Measurements from ENCODE around the gene KCTD17. TPM values are rescaled to one million over a fixed set of nuclear protein-coding genes. Genes with fewer than 3 reads are reported as not detected.

The KCTD17 gene
- polyA plus RNA-seq, 3 donors, result 8.4 to 40.0 (median 9.0) TPM

DNA sequence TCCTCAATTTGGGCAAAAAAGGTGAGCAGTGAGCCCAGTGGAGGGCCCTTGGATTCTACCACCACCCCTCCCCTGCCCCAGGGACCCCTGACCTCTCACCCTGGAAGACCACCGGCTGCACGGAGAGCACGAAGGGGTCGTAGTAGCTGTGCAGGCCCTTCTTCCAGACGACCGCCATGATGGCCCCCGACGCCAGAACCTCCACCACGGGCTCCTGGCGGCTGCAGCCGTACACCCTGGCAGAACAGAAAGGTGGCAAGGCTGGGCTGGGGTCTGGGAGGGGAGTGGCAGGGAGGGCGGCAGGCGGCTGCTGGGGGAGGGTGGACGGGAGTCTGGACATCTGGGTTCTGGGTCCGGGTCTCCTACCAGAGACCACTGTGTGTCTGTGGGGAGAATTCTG, 34.6 kb downstream of the KCTD17 start:
- Histone ChIP-seq H3K79me2 (ENCODE audit: insufficient read depth, low read length) (no peaks in the 10 kb centered on the region), H3K36me3 (replicated peaks in 1 of 2; ENCODE audit: control insufficient read depth in 1 of 2, insufficient read depth in 2 of 2, low read length in 2 of 2) (no peaks in the 10 kb centered on the region), H4K20me1 (ENCODE audit: insufficient read depth, low read length) (no peaks in the 10 kb centered on the region), H3K9me3 (replicated peaks in 1 of 2; ENCODE audit: control insufficient read depth in 1 of 2, insufficient read depth in 1 of 2, low read length in 2 of 2) (no peaks in the 10 kb centered on the region), H3K9ac (ENCODE audit: insufficient read depth, low read length, poor library complexity, severe bottlenecking) (no peak overlapping the region), H3K27ac (ENCODE audit: low read depth in 1 of 2, low read length in 2 of 2) (no peak overlapping the region), H3K4me1 (ENCODE audit: control insufficient read depth in 1 of 2, insufficient read depth in 2 of 2, low read length in 2 of 2) (no peaks in the 10 kb centered on the region), H3K4me2 (replicated peaks; ENCODE audit: extremely low read depth, low read length, poor library complexity, severe bottlenecking) (no peak overlapping the region), H3K4me3 (replicated peaks in 1 of 3; ENCODE audit: low read depth in 2 of 3, low read length in 3 of 3) (no peak overlapping the region), H2AFZ (ENCODE audit: insufficient read depth, low read depth, low read length, poor library complexity, severe bottlenecking) (no peak overlapping the region), H3K27me3 (ENCODE audit: control insufficient read depth in 2 of 2, insufficient read depth in 2 of 2, low read length in 2 of 2) (no peaks in the 10 kb centered on the region)
- H3K4me1 Mint-ChIP-seq, result no peaks in the 10 kb centered on the region
- intact Hi-C loops (cut with micrococcal nuclease), result no loop called here
- no peak overlapping the region for H3K27ac Mint-ChIP-seq
- H3K9me3 Mint-ChIP-seq, result no peaks in the 10 kb centered on the region
- no peak overlapping the region for H3K4me3 Mint-ChIP-seq
- peaks cover 4 to 15% (median 9%) of the 10 kb centered on the region in 3 donors for H3K27me3 Mint-ChIP-seq (ENCODE audit: low read depth in 3 of 3)
- 94% methylated on average over 6 of the region's 15 CpGs for WGBS (ENCODE audit: insufficient coverage)
- DNase-seq, result no peak
- TF ChIP-seq, protein P1, sequence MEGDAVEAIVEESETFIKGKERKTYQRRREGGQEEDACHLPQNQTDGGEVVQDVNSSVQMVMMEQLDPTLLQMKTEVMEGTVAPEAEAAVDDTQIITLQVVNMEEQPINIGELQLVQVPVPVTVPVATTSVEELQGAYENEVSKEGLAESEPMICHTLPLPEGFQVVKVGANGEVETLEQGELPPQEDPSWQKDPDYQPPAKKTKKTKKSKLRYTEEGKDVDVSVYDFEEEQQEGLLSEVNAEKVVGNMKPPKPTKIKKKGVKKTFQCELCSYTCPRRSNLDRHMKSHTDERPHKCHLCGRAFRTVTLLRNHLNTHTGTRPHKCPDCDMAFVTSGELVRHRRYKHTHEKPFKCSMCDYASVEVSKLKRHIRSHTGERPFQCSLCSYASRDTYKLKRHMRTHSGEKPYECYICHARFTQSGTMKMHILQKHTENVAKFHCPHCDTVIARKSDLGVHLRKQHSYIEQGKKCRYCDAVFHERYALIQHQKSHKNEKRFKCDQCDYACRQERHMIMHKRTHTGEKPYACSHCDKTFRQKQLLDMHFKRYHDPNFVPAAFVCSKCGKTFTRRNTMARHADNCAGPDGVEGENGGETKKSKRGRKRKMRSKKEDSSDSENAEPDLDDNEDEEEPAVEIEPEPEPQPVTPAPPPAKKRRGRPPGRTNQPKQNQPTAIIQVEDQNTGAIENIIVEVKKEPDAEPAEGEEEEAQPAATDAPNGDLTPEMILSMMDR (IDR thresholded peaks at IDR 0.05), result no peak
- H3K36me3 Mint-ChIP-seq, result no peaks in the 10 kb centered on the region

DNA sequence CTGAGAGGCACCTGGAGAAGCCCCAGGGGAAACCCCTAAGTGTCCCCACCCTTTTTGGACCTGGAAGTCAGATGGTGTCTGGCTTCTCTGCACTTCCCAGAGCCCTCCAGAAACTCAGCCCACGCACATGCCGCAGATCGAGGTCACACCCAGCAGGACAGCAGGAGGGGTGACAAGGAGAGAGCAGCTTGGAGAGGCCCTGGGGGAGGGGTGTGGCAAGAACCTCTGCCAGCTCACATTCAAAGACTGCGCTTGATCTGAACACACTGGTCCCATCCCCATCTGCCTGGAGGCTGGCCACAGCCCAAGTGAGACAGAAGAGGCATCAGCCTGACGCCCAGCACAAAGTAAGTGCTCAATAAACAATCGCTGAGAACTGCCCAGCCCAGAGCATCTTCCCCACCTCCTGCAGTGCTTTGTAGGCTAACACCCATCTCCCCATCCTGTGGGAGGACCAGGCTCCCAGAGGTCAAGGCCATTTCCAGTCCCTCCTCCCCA, 36.6 kb downstream of the KCTD17 start:
- no peak overlapping the region for H3K27ac ChIP-seq (ENCODE audit: low read depth in 1 of 2, low read length in 2 of 2)
- no peak overlapping the region for H3K9ac ChIP-seq (ENCODE audit: insufficient read depth, low read length, poor library complexity, severe bottlenecking)
- intact Hi-C loops (cut with micrococcal nuclease), result no loop called here
- Mint-ChIP-seq H3K36me3 (no peaks in the 10 kb centered on the region), H3K4me1 (no peaks in the 10 kb centered on the region), H3K9me3 (no peaks in the 10 kb centered on the region), H3K27me3 (ENCODE audit: low read depth in 3 of 3) (peaks cover 6 to 15% (median 10%) of the 10 kb centered on the region in 3 donors), H3K27ac (no peak overlapping the region), H3K4me3 (no peak overlapping the region)
- no peaks in the 10 kb centered on the region for H3K9me3 ChIP-seq (replicated peaks in 1 of 2; ENCODE audit: control insufficient read depth in 1 of 2, insufficient read depth in 1 of 2, low read length in 2 of 2)
- H4K20me1 ChIP-seq (ENCODE audit: insufficient read depth, low read length), result no peaks in the 10 kb centered on the region
- no peak overlapping the region for H3K4me2 ChIP-seq (replicated peaks; ENCODE audit: extremely low read depth, low read length, poor library complexity, severe bottlenecking)
- H3K36me3 ChIP-seq (replicated peaks in 1 of 2; ENCODE audit: control insufficient read depth in 1 of 2, insufficient read depth in 2 of 2, low read length in 2 of 2), result no peaks in the 10 kb centered on the region
- WGBS (ENCODE audit: insufficient coverage), result 75% methylated on average over 5 of the region's 6 CpGs
- H2AFZ ChIP-seq (ENCODE audit: insufficient read depth, low read depth, low read length, poor library complexity, severe bottlenecking), result no peak overlapping the region
- TF ChIP-seq, protein P1 (IDR thresholded peaks at IDR 0.05), result no peak
- no peak for DNase-seq
- no peak overlapping the region for H3K4me3 ChIP-seq (replicated peaks in 1 of 3; ENCODE audit: low read depth in 2 of 3, low read length in 3 of 3)
- H3K4me1 ChIP-seq (ENCODE audit: control insufficient read depth in 1 of 2, insufficient read depth in 2 of 2, low read length in 2 of 2), result no peaks in the 10 kb centered on the region
- H3K27me3 ChIP-seq (ENCODE audit: control insufficient read depth in 2 of 2, insufficient read depth in 2 of 2, low read length in 2 of 2), result no peaks in the 10 kb centered on the region
- no peaks in the 10 kb centered on the region for H3K79me2 ChIP-seq (ENCODE audit: insufficient read depth, low read length)
